RWPE2 (cell line): Measurements from ENCODE around the gene CACNA2D3.

Experiments
- ATAC-seq: fragments of 200-7000 bp; cut with Tn5 transposase; 3 replicates; pipeline ENCODE4 v1.9.1; 2021; ENCODE audit warnings: low read depth
- DNase-seq: peaks from one replicate; pipeline ENCODE4 v3.0.0-alpha.2; 2020; ENCODE audit warnings: low spot score
- H3K27ac ChIP-seq: fragments of 450-650 bp; 2 replicates; pipeline ENCODE4 v1.5.1; 2017; ENCODE audit warnings: mild to moderate bottlenecking; ENCODE audit not compliant: poor library complexity, severe bottlenecking
- H3K27me3 ChIP-seq: fragments of 250-450 bp; sonication (Bioruptor Pico); 2 replicates; pipeline ENCODE4 v1.5.1; 2021; ENCODE audit warnings: mild to moderate bottlenecking, moderate library complexity; ENCODE audit not compliant: insufficient read depth, poor library complexity, severe bottlenecking
- H3K36me3 ChIP-seq: fragments of 250-450 bp; sonication (Bioruptor Pico); 2 replicates; pipeline ENCODE4 v1.5.1; 2020; ENCODE audit warnings: low read depth, mild to moderate bottlenecking, moderate library complexity
- H3K4me1 ChIP-seq: fragments of 250-450 bp; sonication (Bioruptor Pico); 2 replicates; pipeline ENCODE4 v1.5.1; 2021; ENCODE audit warnings: mild to moderate bottlenecking, moderate library complexity; ENCODE audit not compliant: insufficient read depth, poor library complexity, severe bottlenecking
- H3K4me3 ChIP-seq: fragments of 250-450 bp; sonication (Bioruptor Pico); 2 replicates; pipeline ENCODE4 v1.5.1; 2021; ENCODE audit warnings: mild to moderate bottlenecking, moderate library complexity; ENCODE audit not compliant: severe bottlenecking
- H3K9me3 ChIP-seq: fragments of 250-450 bp; sonication (Bioruptor Pico); 2 replicates; pipeline ENCODE4 v1.5.1; 2021; ENCODE audit warnings: mild to moderate bottlenecking, moderate library complexity; ENCODE audit not compliant: severe bottlenecking
- TF ChIP-seq, protein P1 (sequence below): fragments of 450-650 bp; IDR thresholded peaks from one replicate; pipeline ENCODE4 v1.5.1; 2017; ENCODE audit warnings: mild to moderate bottlenecking, moderate library complexity; ENCODE audit not compliant: poor library complexity, severe bottlenecking

The CACNA2D3 gene

GRCh38 chr3:54427501-54427900 lies 305.1 kb downstream of the CACNA2D3 start:
- ATAC-seq: no peak
- H3K4me1 ChIP-seq: no peaks in the 10 kb centered on the region
- no peaks in the 10 kb centered on the region for H3K36me3 ChIP-seq
- H3K4me3 ChIP-seq: no peak overlapping the region
- TF ChIP-seq, protein P1, sequence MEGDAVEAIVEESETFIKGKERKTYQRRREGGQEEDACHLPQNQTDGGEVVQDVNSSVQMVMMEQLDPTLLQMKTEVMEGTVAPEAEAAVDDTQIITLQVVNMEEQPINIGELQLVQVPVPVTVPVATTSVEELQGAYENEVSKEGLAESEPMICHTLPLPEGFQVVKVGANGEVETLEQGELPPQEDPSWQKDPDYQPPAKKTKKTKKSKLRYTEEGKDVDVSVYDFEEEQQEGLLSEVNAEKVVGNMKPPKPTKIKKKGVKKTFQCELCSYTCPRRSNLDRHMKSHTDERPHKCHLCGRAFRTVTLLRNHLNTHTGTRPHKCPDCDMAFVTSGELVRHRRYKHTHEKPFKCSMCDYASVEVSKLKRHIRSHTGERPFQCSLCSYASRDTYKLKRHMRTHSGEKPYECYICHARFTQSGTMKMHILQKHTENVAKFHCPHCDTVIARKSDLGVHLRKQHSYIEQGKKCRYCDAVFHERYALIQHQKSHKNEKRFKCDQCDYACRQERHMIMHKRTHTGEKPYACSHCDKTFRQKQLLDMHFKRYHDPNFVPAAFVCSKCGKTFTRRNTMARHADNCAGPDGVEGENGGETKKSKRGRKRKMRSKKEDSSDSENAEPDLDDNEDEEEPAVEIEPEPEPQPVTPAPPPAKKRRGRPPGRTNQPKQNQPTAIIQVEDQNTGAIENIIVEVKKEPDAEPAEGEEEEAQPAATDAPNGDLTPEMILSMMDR: no peak
- no peak overlapping the region for H3K27ac ChIP-seq
- H3K9me3 ChIP-seq: no peaks in the 10 kb centered on the region
- no peak for DNase-seq
- H3K27me3 ChIP-seq: no peaks in the 10 kb centered on the region

GRCh38 chr3:54427941-54428871 lies 305.9 kb downstream of the CACNA2D3 start:
- no peaks in the 10 kb centered on the region for H3K27me3 ChIP-seq
- DNase-seq (no peak), ATAC-seq (0 out of 3 replicates have a peak, but pooled peaks have one; percentile 40)
- H3K4me3 ChIP-seq: no peak overlapping the region
- no peaks in the 10 kb centered on the region for H3K9me3 ChIP-seq
- no peaks in the 10 kb centered on the region for H3K4me1 ChIP-seq
- TF ChIP-seq, protein P1: peak; percentile 95
- H3K36me3 ChIP-seq: no peaks in the 10 kb centered on the region
- no peak overlapping the region for H3K27ac ChIP-seq

DNA sequence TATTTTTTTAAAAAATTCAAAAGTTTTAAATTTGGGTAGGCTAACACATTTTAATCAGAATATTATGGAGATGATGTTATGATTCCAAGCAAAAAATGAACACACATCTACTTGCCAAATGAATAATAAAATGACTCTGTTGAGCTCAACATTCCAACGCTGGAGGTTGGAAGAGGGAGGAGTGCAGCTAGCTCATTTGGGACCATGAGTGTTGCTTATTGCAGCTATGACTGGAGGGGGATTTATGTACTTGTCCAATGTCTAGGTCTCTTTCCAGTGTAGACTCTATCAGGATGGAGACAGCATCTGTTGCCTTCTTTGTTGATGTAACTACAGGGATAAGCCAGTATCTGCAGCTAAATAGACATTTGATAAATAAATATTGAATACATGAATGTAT lies 310.6 kb downstream of the CACNA2D3 start:
- no peaks in the 10 kb centered on the region for H3K4me1 ChIP-seq
- no peak for DNase-seq
- H3K27me3 ChIP-seq: no peaks in the 10 kb centered on the region
- no peaks in the 10 kb centered on the region for H3K9me3 ChIP-seq
- ATAC-seq: no peak
- H3K4me3 ChIP-seq: no peak overlapping the region
- TF ChIP-seq, protein P1: no peak
- H3K36me3 ChIP-seq: no peaks in the 10 kb centered on the region
- H3K27ac ChIP-seq: no peak overlapping the region

DNA sequence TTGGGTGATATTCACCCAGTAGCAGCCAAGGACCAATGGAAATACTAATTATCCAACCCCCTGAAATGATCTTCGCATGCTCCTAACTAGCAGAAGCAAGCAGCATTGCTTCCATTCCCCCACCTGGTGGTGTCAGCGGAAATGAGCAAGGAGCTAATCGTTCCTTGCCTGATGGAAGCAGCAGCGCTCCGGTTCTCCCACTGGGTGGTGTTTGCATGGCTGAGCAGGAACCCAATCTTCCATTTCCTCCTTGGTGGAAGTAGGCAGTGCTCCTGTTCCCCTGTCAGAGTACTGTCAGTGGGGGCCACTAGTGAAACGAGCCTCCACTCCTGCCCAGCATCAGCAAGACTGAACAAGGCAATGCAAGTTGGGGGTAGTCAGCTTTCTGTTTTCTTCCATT lies 311.5 kb downstream of the CACNA2D3 start:
- Histone ChIP-seq H3K9me3 (no peaks in the 10 kb centered on the region), H3K36me3 (no peaks in the 10 kb centered on the region), H3K4me3 (no peak overlapping the region), H3K4me1 (no peaks in the 10 kb centered on the region), H3K27me3 (no peaks in the 10 kb centered on the region), H3K27ac (no peak overlapping the region)
- ATAC-seq: no peak
- TF ChIP-seq, protein P1: no peak
- DNase-seq: no peak

- Histone ChIP-seq H3K27ac (no peak overlapping the region), H3K9me3 (no peaks in the 10 kb centered on the region), H3K4me1 (no peaks in the 10 kb centered on the region), H3K27me3 (no peaks in the 10 kb centered on the region), H3K4me3 (no peak overlapping the region), H3K36me3 (no peaks in the 10 kb centered on the region)
- ATAC-seq (no peak), DNase-seq (no peak)
- TF ChIP-seq, protein P1: no peak
Measured at GRCh38 chr3:54434756-54435155, 312.4 kb downstream of the CACNA2D3 start.
